HG03442 (cell line): ENCODE results near the gene IKBKG.
"Not testable (repeated sequence)": the region's sequence is repeated elsewhere in the genome, so short reads cannot be mapped to it uniquely, and the experiment has no call there.

Experiments
- ATAC-seq: cut with Tn5 transposase; IDR thresholded peaks from one replicate; pipeline ENCODE4 v1.9.1; 2021; ENCODE audit warnings: mild to moderate bottlenecking, moderate library complexity; ENCODE audit not compliant: unreplicated experiment

IKBKG gene

DNA sequence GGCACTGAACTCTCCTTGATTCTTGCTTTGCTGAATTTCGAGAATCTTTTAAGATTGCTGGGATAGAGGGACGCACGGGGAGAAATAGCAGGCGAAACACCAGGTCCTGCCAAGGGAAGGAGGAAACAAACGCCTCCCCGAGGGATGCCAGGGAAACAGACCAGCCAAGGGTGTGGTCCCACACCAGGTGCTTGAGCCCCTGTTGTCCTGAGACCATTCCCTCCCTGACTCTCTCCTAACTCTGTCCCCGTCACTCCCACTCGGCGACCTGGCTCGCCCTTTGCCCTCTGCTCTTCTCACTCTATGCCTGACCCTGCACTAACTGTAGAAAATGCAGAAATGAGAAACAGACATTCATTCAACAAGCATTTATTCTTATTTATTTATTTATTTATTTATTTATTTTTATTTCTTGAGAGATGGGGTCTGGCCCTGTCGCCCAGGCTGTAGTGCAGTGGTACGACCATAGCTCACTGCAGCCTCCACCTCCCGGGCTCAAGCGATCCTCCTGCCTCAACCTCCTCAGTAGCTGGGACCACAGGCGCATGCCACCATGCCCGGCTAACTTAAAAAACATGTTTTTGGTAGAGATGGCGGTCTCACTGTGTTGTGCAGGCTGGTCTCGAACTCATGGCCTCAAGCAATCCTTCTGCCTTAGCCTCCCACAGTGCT is 55.5 kb downstream of the IKBKG start:
- ATAC-seq: no peak

- ATAC-seq: no peak
These were observed 56.3 kb downstream of the IKBKG start for GRCh38 chrX:154603438-154604430.

- ATAC-seq: no peak
These were observed 58.1 kb downstream of the IKBKG start for GRCh38 chrX:154605566-154605965.

GRCh38 chrX:154607370-154607769 is 60.0 kb downstream of the IKBKG start:
- no peak for ATAC-seq

DNA sequence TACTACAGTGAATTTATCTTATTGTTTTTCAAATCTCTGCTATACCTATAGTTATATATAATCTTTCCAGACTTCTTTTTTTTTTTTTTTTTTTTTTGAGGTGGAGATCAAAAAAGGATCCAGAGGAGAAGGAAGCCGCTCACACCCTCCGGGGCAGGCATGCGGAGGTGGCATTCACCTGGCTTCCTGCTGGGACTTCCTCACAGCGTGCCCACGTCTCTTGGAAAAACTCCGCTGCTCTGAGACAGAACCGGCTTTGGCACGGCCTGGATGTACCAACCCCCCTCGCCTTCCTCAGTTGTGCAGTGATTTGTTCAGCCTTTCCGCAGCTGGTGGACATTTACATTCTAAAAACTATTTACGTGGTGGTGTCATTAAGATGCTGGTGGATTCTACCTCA is 60.6 kb downstream of the IKBKG start:
- not testable (repeated sequence) for ATAC-seq

GRCh38 chrX:154608823-154609222 is 61.4 kb downstream of the IKBKG start:
- ATAC-seq: not testable (repeated sequence)

GRCh38 chrX:154611146-154611545 is 63.7 kb downstream of the IKBKG start:
- not testable (repeated sequence) for ATAC-seq

DNA sequence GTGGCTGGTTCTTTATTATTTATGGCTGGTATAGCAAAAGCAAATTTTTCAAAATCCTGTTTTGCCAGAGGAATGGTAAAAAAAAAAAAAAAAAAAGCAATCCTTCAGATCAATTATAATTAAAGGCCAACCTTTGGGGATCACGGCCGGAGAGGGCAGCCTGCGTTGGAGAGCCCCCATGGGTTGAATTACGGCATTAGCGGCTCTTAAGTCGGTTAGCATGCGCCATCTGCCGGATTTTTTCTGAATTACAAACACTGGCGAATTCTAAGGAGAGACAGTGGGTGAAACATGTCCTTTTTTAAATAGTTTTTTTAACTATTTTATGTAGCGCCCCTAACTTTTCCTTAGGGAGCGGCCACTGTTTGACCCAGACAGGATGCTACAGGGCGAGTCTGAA is 66.2 kb downstream of the IKBKG start:
- not testable (repeated sequence) for ATAC-seq
